HG02943 (cell line): Measurements from ENCODE around the gene MACROD2.
"Not testable (repeated sequence)": the region's sequence is repeated elsewhere in the genome, so short reads cannot be mapped to it uniquely, and the experiment has no call there.

ENCODE experiments used
- ATAC-seq: cut with Tn5 transposase; IDR thresholded peaks from one replicate; pipeline ENCODE4 v1.9.1; 2021; ENCODE audit warnings: mild to moderate bottlenecking, low read depth, moderate library complexity; ENCODE audit not compliant: unreplicated experiment

The MACROD2 gene

GRCh38 chr20:14446446-14446845, 451.1 kb downstream of the MACROD2 start:
- ATAC-seq, result no peak

GRCh38 chr20:14449323-14449722, 454.0 kb downstream of the MACROD2 start:
- no peak for ATAC-seq

- no peak for ATAC-seq
Measured at GRCh38 chr20:14450256-14450655, 454.9 kb downstream of the MACROD2 start.

- no peak for ATAC-seq
Measured at GRCh38 chr20:14451458-14451857, 456.1 kb downstream of the MACROD2 start.

- ATAC-seq, result no peak
Measured at GRCh38 chr20:14453259-14453658, 457.9 kb downstream of the MACROD2 start.

- no peak for ATAC-seq
Measured at GRCh38 chr20:14454296-14454695, 459.0 kb downstream of the MACROD2 start.

- ATAC-seq, result not testable (repeated sequence)
Measured at GRCh38 chr20:14467104-14467827, 471.9 kb downstream of the MACROD2 start.

GRCh38 chr20:14470231-14470899, 475.0 kb downstream of the MACROD2 start:
- no peak for ATAC-seq

GRCh38 chr20:14470977-14471661, 475.8 kb downstream of the MACROD2 start:
- ATAC-seq, result no peak

- no peak for ATAC-seq
Measured at GRCh38 chr20:14477125-14477524, 481.8 kb downstream of the MACROD2 start.

- ATAC-seq, result no peak
Measured at GRCh38 chr20:14478126-14478525, 482.8 kb downstream of the MACROD2 start.

- no peak for ATAC-seq
Measured at GRCh38 chr20:14481863-14482262, 486.5 kb downstream of the MACROD2 start.

GRCh38 chr20:14488212-14488611, 492.9 kb downstream of the MACROD2 start:
- ATAC-seq, result no peak

- ATAC-seq, result no peak
Measured at GRCh38 chr20:14488756-14489479, 493.6 kb downstream of the MACROD2 start.

GRCh38 chr20:14489544-14489943, 494.2 kb downstream of the MACROD2 start:
- no peak for ATAC-seq

GRCh38 chr20:14491436-14491835, 496.1 kb downstream of the MACROD2 start:
- no peak for ATAC-seq

GRCh38 chr20:14493408-14493807, 498.1 kb downstream of the MACROD2 start:
- ATAC-seq, result no peak

GRCh38 chr20:14494355-14494754, 499.0 kb downstream of the MACROD2 start:
- ATAC-seq, result no peak

- no peak for ATAC-seq
Measured at GRCh38 chr20:14495066-14495465, 499.8 kb downstream of the MACROD2 start.

- ATAC-seq, result no peak
Measured at GRCh38 chr20:14497004-14497403, 501.7 kb downstream of the MACROD2 start.

- ATAC-seq, result no peak
Measured at GRCh38 chr20:14498772-14499171, 503.5 kb downstream of the MACROD2 start.
